GM21528 (cell line): ENCODE measurements around the gene STX1A.

ENCODE experiments used
- ATAC-seq: cut with Tn5 transposase; IDR thresholded peaks from one replicate; pipeline ENCODE4 v1.9.1; 2021; ENCODE audit warnings: mild to moderate bottlenecking, moderate library complexity; ENCODE audit not compliant: unreplicated experiment, low FRiP score

STX1A gene

GRCh38 chr7:73718905-73719805 is at the start of gene STX1A:
Gene STX1A (minus strand): TSS chr7:73719669. CDS start chr7:73719631, 38 bp downstream.
- ATAC-seq: peak; percentile 52

- ATAC-seq: no peak
These were observed 49.4 kb upstream of the STX1A start for GRCh38 chr7:73768641-73769480.

GRCh38 chr7:73766556-73767229 is 47.2 kb upstream of the STX1A start:
- ATAC-seq: no peak

- no peak for ATAC-seq
These were observed 43.2 kb upstream of the STX1A start for GRCh38 chr7:73762659-73762999.

GRCh38 chr7:73761854-73762658 is 42.6 kb upstream of the STX1A start:
- no peak for ATAC-seq

- ATAC-seq: no peak
These were observed 39.2 kb upstream of the STX1A start for GRCh38 chr7:73758581-73759138.

- ATAC-seq: no peak
These were observed 30.7 kb upstream of the STX1A start for GRCh38 chr7:73749931-73750776.

GRCh38 chr7:73746378-73746777 is 26.9 kb upstream of the STX1A start:
- ATAC-seq: no peak

- ATAC-seq: no peak
These were observed 23.5 kb upstream of the STX1A start for GRCh38 chr7:73742753-73743641.

GRCh38 chr7:73742338-73742752 is 22.9 kb upstream of the STX1A start:
- ATAC-seq: no peak

GRCh38 chr7:73741600-73741999 is 22.1 kb upstream of the STX1A start:
- no peak for ATAC-seq

- ATAC-seq: no peak
These were observed 21.3 kb upstream of the STX1A start for GRCh38 chr7:73740771-73741170.

- ATAC-seq: no peak
These were observed 20.7 kb upstream of the STX1A start for GRCh38 chr7:73740212-73740611.

GRCh38 chr7:73739387-73739767 is 19.9 kb upstream of the STX1A start:
- no peak for ATAC-seq

GRCh38 chr7:73738612-73739386 is 19.3 kb upstream of the STX1A start, which contains the start of gene ABHD11:
Gene ABHD11 (minus strand): TSS chr7:73738802. CDS start chr7:73738770, 32 bp downstream.
- peak; percentile 82 for ATAC-seq

GRCh38 chr7:73738220-73738611 is 18.7 kb upstream of the STX1A start:
- ATAC-seq: peak; percentile 13
